SH-SY5Y (cell line): ENCODE data around the gene NFATC4.

Source experiments
- GATA2 ChIP-seq: IDR thresholded peaks from 2 replicates; pipeline ENCODE4 v1.6.1; 2011; ENCODE audit warnings: mild to moderate bottlenecking, low read depth, low read length
- GATA3 ChIP-seq: IDR thresholded peaks from 2 replicates; pipeline ENCODE4 v1.6.1; 2011; ENCODE audit warnings: low read depth, mild to moderate bottlenecking, low read length, moderate library complexity

The NFATC4 gene

DNA sequence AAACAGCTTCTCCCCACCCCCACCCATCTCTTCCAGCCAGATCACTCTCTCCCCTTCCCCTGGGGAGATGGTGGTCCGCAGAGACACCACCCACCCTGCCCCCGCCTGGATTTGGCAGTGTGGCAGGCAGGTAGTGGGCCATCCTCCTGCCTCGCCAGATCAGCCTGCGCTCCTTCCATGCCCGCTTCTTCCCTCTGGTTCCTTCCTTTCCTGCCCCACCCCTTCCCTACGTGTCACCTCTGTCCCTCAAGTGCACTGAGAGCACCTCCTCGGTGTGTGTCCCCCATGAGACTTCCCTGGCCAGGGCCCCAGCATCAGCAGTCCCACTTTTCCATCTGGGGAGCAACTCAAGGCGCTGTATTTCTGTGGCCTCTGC is 31.5 kb downstream of the NFATC4 start:
- TF ChIP-seq GATA2 (no peak), GATA3 (no peak)

DNA sequence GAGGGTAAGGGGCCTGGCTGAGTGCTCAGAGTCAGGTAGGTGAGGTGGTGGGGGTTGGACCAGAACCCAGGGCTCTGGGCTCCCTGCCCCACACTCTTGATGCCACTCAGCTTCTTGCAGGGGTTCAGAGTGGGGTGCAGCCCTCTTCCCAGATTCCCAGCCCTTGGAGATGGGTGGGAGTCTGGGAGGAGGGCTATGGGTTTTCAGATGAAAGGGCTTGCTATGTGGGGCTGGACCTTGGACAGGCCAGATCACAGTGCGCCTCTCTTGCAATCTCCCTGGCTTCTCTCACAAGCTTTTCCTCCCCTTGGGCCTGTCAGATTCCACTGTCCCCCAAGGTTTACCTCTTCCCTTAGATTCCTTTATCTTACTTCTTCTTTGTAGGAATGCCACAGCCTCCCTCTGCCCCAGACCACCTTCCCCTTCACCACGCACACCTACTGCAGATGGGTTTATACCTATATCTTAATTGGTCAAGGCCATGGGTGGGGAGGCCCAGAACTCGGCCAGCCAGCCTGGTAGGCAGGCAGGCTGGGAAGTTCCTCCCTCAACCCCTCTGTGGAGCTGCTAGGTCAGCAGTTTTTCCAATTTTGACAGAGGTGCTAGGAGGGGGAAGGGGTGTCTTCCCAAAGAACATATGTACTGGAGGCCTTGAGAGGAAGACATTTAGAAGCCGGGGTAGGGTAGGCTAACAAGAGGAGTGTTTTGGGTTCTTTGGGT is 32.2 kb downstream of the NFATC4 start:
- TF ChIP-seq GATA2 (no peak), GATA3 (no peak)

DNA sequence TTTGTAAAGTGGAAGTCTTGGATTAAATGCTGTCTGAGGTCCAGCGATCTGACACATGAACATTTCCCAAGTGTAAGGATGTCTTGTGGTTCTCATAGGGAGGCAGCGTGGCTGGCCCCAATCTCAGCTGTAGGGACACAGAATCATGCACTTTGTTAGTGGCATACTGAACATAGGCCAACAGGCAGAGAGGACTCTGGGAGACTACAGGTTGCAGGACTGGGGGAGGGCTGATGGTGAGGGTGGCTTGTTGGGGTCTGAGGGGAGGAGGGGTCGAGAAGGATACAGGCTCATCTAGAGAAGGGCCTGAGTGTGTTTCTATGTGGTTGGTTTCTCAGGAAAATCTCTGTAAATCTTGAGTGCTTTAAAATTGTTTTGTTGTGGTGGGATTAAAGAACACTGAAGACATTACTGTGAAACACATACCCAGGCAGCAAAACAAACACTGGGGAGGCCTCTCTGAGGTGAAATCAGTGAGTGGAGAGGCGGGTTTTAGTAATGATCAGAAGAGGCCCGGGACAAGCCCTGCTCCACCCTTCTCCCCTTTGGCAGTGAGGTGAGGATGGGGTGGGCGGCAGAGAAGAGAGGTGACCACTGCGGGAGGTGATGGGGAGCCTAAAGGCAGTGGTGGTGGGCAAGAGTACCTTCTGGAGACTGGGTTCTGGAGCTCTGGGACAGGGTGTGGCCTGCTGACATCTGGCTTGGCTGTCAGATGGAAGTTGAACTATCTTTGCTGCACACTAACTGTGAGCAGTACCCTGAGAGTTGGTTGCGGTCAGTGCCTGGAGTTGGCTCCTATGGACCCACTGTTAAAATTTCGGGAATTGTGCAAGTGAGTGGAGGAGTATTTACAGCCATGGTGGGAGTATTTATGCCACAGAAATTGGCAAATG is 34.1 kb downstream of the NFATC4 start:
- no peak for TF ChIP-seq GATA3
- TF ChIP-seq GATA2 = no peak

DNA sequence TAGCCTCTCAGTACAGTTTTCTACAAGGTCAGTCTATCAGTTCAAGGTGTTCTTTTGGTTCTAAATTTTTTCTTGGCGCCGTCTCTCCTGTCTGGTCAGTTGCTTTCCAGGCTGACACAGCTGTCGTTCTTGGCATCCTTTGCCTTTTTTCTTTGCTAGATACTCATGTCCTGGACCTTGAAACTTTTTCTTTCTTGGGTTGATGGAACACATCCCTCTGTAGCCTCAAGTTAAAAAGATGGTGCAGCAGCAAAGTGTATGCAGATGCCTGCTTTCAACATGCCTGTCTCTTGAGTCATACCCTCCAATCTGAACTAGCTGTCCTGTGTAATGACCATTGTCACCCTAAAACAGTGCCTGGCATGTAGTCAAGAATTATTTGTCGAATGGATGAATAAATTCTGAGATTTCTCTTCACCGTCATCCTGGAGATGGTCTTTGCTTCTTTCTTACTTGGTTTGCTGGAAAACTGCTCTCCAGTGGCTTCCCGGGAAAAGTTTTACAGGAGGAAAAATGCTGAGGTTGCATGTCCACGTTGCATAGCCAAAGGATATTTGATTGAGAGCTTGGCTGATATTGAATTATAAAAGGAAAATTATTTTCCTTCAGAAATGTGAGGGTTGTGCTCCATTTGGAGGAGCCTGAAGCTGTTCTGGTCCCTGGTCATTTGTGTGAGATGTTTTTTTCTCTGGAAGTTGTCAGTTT is 35.5 kb downstream of the NFATC4 start:
- TF ChIP-seq GATA2 (no peak), GATA3 (no peak)

DNA sequence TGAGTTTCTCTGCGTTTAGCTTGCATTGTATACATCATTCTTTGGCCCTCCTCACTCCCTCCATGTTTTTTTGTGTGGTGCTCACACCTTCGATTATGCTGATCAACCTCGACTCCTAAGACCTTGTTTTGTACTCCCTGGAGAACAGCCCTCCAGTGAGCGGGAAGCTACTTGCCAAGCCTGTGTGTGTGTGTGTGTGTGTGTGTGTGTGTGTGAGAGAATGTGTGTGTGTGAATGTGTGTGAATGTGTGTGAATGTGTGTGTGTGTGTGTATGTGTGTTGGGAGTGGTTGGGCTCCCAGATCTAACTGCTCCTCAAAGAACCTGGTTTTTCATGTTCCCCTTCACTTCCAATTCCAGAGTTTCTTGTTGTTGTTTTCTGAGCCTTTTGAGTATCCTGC is 36.8 kb downstream of the NFATC4 start:
- TF ChIP-seq GATA3 (no peak), GATA2 (no peak)

DNA sequence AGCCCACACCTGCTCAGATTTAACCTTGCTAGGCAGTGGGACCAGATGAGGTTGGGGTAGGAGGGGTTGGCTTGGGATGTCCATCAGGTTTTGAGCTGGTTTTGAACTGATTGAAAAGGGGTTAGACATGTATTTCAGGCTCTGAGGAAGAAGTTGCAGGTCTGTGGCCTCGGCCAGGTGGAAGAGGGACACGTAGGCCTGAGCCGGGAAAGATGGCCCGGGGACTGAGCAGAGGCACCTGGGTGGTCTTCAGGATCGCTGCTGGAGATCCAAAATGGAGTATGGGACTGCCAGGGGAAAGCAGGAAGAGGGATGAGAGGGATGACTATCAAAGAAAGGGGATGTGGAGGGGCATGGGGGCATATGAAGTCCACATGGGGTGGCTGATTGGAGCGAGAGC is 38.4 kb downstream of the NFATC4 start:
- TF ChIP-seq GATA3 = no peak
- no peak for TF ChIP-seq GATA2

DNA sequence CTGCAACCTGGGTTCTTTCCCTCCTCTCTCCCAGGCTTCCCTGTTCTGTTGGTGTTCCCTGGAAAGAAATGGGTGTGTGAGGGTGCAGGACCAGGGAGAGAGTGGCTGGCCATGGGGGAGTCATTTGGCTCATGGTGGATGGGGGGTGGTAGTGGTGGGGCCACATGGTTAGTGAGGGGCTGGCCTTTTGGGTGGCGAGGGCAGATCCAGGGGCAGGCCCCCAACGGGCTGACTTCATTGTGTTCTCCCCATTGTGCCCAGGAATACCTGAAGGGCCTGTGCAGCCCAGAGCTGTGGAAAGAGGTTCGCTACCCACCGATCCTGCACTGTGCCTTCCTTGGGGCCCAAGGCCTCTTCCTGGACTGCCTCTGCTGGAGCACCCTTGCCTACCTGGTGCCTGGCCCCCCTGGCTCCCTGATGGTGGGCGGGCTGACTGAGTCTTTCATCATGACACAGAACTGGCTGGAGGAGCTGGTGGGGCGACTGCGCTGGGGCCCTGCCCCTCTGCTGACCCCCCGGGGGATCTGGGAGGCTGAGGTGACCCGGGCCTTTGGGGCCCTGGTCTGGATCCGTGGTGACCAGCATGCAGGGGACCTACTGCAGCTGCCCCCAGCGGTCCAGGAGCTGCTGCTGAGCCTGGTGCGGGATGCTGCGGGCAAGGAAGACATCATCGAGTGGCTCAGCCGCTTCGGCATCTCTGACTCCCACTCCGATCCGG is 39.8 kb downstream of the NFATC4 start:
- TF ChIP-seq GATA2 = no peak
- TF ChIP-seq GATA3 = no peak

DNA sequence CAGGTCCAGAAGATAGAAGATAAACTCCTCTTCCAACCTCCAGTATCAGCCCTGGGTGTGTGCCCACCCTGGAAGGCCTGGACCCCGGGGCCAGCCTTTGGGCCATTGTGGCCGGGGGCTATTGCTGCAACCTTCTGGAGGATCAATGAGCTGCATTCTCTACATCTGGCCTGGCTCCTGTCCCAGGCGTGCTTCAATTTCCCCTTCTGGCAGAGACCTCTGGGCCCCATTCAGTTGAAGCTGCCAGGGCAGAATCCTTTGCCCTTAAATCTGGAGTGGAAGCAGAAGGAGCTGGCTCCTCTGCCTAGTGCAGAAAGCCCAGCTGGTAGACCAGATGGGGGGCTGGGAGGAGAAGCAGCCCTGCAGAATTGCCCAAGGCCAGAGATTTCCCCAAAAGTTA is 40.8 kb downstream of the NFATC4 start:
- TF ChIP-seq GATA2 (no peak), GATA3 (no peak)

DNA sequence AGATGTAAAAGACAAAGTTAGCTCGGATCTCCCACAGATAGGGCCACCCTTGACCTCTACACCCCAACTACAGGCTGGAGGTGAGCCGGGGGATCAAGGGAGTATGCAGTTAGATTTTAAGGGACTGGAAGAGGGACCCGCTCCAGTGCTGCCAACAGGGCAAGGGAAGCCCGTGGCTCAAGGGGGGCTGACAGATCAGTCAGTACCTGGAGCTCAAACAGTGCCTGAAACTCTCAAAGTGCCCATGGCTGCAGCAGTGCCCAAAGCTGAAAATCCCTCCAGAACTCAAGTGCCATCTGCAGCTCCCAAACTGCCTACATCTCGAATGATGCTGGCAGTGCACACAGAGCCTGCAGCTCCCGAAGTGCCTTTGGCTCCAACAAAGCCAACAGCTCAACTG is 41.2 kb downstream of the NFATC4 start:
- no peak for TF ChIP-seq GATA2
- no peak for TF ChIP-seq GATA3

DNA sequence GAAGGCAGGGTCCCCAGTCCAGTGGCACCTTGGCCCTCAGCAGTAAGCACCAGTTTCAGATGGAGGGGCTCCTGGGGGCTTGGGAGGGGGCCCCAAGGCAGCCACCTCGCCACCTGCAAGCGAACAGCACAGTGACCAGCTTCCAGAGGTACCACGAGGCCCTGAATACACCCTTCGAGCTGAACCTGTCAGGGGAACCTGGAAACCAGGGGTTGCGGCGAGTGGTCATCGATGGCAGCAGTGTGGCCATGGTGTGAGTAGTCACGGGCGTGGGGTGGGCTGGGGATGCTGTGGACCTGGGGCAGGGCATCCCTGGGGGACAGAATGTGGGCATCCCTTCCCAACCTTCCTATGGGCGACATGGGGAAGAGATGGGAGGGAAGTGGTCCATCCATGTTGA is 42.0 kb downstream of the NFATC4 start:
- TF ChIP-seq GATA3 = no peak
- no peak for TF ChIP-seq GATA2

DNA sequence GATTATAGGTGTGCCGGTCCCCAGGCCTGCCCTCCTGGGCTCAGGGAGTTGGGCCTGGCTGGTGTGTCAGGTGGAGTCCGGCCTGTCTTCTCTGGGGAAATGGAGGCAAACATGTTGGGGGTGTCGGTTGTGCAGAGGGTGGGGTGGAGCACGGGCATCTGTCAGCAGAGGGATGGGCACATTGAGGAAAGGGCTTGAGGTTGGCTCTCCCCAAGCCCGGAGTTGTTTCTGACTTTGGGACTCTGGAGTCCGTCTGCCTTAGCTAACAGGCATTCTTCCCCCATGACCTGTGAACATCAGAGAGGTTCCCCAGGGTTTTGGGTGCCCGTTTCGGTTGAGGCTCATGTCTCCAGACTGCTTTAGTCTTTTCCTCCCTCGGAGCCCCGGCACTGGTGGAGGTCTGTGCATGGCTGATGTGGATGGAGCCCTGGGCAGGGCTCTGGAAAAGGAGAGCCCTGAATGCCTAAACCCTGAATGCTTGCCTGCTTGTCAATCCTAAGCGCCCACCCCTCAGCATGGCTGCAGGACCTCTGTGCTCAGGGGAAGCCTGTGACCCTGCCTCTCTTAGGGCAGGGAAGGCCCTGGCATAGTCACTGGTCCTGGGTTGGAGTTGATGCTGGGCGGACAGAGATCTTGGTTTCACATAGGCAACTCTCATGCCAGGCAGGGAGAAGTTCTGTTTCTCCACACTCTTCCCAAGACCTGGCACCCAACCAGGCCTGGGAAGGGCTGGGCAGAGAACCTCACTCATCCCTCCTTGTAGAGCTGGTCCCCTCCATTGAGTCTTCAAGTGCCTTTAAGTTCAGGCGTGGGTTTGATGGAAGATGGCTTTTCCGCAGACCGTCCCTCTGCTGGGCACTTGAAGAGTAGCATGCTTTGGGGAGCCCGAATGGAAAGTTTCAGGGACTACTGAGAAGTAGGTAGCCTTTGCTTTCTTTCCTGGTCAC is 43.7 kb downstream of the NFATC4 start:
- TF ChIP-seq GATA3 = no peak
- TF ChIP-seq GATA2 = no peak

DNA sequence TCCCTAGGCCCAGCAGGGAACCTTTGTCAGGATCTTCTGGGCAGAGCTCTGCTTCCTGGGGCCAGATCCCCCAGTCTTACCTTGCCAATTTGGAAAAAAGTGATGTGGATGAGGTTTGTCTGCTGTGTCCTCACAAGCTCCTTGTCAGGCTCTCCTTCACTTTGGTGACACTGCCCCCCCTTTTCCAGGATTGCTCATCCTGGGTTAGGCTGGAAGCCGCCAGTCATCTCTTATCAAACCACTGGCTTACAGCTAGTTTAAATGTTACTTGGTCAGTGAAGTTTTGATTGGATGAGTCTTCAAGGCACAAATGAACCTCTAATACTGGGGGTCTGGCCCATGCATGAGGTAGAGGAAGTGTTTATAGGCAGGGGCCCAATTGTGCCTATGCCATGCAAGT is 46.1 kb downstream of the NFATC4 start:
- no peak for TF ChIP-seq GATA3
- no peak for TF ChIP-seq GATA2

DNA sequence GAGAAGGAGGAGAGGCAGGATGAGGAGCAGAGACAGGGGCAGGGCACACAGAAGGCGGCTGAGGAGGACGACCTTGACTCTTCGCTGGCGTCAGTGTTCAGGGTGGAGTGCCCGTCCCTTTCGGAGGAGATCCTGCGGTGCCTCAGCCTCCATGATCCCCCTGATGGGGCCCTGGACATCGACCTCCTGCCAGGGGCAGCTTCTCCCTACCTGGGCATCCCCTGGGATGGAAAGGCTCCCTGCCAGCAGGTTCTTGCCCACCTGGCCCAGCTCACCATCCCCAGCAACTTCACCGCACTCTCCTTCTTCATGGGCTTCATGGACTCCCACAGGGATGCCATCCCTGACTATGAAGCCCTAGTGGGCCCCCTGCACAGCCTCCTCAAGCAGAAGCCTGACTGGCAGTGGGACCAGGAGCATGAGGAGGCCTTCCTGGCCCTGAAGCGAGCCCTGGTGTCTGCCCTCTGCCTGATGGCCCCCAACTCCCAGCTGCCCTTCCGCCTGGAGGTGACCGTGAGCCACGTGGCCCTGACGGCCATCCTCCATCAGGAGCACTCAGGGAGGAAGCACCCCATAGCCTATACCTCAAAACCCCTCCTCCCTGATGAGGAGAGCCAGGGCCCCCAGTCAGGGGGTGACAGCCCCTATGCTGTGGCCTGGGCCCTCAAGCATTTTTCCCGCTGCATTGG is 46.9 kb downstream of the NFATC4 start:
- TF ChIP-seq GATA2 = no peak
- TF ChIP-seq GATA3 = no peak
